ENCODE data around the gene TUFT1.
"Not testable (repeated sequence)": the region's sequence is repeated elsewhere in the genome, so short reads cannot be mapped to it uniquely, and the experiment has no call there.

The TUFT1 gene

DNA sequence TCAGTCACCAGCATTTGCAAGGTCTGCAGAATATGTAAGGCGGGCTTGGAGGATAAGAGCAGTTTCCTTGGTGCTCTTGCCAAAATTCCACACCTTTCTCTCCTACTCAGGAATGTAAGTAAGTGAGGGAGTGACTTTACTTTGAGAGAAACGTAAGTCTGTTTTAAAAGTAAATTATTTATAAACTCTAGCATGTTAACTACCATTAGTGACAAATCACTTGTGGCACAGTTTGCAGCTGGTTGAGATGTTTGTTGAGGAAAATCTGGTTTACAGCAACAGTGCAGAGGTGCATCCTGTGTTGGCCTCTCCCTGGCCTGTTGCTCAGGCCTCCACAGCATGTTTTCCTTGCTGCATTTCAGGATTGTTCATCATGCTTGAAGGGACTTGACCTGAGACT is 20.4 kb upstream of the TUFT1 start:
- no peak for TF ChIP-seq ZNF274 (IDR thresholded peaks at IDR 0.05; ENCODE audit: low read depth, low read length)
- H3K4me3 ChIP-seq (ENCODE audit: low read length): no peak overlapping the region

DNA sequence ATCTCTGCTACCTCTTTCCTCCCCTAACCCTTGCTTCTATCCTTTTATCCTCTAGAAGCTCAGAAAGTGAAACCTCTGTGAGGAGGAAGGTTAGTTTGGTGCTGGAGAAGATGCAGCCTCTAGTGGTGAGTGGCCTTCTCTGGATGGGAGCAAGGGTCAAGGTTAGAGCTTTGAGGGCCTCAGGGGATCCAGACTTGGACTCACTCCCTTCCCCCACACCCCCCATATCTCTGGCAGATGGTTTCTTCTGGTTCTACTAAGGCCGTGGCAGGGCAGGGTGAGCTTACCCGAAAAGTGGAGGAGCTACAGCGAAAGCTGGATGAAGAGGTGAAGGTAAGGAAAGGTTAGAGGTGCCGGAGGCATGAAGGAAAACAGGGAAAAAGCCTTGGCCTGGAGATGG is 19.8 kb upstream of the TUFT1 start:
- no peak for TF ChIP-seq ZNF274 (IDR thresholded peaks at IDR 0.05; ENCODE audit: low read depth, low read length)
- no peak overlapping the region for H3K4me3 ChIP-seq (ENCODE audit: low read length)

DNA sequence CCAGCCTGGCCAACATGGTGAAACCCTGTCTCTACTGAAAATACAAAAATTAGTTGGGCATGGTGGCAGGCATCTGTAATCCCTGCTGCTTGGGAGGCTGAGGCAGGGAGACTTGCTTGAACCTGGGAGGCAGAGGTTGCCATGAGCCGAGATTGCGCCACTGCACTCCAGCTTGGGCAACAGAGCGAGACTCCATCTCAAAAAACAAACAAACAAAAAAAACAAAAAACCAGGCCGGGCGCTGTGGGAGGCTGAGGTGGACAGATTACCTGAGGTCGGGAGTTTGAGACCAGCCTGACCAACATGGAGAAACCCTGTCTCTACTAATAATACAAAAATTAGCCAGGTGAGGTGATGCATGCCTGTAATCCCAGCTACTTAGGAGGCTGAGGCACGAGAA is 17.7 kb upstream of the TUFT1 start:
- H3K4me3 ChIP-seq (ENCODE audit: low read length): not testable (repeated sequence)

DNA sequence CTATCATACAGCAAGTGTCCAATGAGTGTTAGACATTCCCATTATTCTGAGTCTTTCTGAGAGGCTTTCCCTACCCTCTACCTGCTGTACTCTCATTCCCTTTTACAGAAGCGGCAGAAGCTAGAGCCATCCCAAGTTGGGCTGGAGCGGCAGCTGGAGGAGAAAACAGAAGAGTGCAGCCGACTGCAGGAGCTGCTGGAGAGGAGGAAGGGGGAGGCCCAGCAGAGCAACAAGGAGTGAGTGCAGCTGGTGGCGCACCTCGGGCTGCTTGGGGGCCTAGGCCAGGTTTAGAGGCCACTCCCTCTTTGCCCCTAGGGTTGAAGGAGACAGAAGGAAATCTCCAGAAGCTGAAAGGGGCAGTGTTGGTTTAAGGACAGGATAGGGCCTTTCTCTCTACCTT is 16.8 kb upstream of the TUFT1 start:
- H3K4me3 ChIP-seq (ENCODE audit: low read length): no peak overlapping the region
- no peak for TF ChIP-seq ZNF274 (IDR thresholded peaks at IDR 0.05; ENCODE audit: low read depth, low read length)

DNA sequence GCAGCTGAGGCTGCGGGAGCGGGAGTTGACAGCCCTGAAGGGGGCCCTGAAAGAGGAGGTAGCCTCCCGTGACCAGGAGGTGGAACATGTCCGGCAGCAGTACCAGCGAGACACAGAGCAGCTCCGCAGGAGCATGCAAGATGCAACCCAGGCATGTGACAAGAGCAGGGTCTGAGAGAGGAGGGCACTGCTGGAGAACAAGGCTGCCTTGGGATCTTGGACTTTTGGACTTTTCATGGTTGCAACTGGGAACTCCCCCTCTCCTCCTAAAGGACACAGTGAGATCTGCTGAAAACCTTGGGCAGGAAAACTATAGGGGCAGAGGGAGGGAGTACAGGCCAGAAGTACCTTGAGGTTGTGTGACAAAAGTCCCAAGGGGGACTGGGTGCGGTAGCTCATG is 15.4 kb upstream of the TUFT1 start:
- TF ChIP-seq ZNF274 (IDR thresholded peaks at IDR 0.05; ENCODE audit: low read depth, low read length): no peak

DNA sequence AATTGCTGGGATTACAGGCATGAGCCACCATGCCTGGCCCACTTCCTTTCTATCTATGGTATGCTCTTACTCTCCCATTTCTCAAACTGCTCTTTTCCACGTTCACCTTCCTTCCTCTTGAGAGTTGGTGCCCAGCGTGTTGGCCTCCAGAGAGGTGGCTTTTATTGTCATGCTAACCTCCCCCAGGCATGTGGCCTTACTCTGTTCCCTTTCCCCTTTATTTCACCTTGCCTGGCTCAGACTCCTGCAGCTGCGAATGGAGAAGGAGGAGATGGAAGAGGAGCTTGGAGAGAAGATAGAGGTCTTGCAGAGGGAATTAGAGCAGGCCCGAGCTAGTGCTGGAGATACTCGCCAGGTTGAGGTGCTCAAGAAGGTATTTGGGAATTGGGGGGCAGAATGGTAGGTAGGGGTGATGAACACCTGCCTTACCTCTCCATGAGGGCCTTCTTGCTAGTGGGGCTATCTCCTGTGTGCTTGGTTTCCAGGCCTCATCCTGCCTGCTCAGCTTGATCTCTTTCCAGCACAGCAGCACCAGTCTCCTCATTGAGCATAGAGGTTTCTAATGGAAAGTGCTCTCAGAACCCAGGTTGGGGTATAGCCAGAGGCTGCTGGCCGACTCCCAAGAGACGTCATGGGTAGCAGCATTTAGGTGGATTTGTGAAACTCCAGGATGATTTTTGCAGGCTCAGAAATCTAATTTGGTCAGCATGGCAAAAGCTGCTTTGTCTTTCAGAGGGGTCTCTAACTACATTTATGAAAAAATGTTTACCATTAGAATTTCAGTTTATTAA is 13.2 kb upstream of the TUFT1 start:
- no peak overlapping the region for H3K4me3 ChIP-seq (ENCODE audit: low read length)
- TF ChIP-seq ZNF274 (IDR thresholded peaks at IDR 0.05; ENCODE audit: low read depth, low read length): no peak

More for the DNA sequence above, 15.4 kb upstream of the TUFT1 start:
- no peak overlapping the region for H3K4me3 ChIP-seq (ENCODE audit: low read length)

DNA sequence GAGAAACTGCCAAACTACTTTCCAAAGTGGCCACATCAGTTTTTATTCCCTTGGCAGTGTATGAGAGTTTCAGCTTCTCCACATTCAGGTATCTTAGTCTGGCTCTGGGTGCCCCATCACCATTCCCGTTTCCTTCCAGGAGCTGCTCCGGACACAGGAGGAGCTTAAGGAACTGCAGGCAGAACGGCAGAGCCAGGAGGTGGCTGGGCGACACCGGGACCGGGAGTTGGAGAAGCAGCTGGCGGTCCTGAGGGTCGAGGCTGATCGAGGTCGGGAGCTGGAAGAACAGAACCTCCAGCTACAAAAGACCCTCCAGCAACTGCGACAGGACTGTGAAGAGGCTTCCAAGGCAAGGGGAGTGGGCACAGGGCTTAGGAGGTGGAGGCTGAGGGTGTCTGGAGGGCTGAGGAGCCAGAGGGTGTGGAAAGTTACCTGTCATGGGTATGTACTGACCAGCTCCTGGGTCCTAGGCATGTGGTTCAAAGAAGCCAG is 10.9 kb upstream of the TUFT1 start:
- no peak for TF ChIP-seq ZNF274 (IDR thresholded peaks at IDR 0.05; ENCODE audit: low read depth, low read length)
- H3K4me3 ChIP-seq (ENCODE audit: low read length): no peak overlapping the region

DNA sequence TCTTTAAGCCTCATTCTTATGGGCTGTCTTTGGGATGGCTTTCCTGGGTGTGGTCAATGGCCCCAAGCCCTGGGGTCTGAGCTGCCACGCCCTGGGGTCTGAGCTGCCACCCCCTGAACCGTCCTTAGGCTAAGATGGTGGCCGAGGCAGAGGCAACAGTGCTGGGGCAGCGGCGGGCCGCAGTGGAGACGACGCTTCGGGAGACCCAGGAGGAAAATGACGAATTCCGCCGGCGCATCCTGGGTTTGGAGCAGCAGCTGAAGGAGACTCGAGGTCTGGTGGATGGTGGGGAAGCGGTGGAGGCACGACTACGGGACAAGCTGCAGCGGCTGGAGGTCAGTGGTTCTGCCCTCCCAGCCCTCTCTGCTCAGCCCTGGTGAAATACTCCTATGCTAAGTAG is 10.3 kb upstream of the TUFT1 start:
- no peak overlapping the region for H3K4me3 ChIP-seq (ENCODE audit: low read length)
- TF ChIP-seq ZNF274 (IDR thresholded peaks at IDR 0.05; ENCODE audit: low read depth, low read length): no peak

DNA sequence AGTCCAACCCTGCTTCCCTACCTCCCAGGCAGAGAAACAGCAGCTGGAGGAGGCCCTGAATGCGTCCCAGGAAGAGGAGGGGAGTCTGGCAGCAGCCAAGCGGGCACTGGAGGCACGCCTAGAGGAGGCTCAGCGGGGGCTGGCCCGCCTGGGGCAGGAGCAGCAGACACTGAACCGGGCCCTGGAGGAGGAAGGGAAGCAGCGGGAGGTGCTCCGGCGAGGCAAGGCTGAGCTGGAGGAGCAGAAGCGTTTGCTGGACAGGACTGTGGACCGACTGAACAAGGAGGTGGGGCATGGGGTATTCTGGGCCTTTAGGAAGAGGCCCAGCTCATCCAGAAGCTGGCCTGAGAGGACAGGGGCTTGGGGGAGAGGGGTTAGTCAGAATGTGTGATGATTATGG is 9.6 kb upstream of the TUFT1 start:
- no peak overlapping the region for H3K4me3 ChIP-seq (ENCODE audit: low read length)
- TF ChIP-seq ZNF274 (IDR thresholded peaks at IDR 0.05; ENCODE audit: low read depth, low read length): no peak

DNA sequence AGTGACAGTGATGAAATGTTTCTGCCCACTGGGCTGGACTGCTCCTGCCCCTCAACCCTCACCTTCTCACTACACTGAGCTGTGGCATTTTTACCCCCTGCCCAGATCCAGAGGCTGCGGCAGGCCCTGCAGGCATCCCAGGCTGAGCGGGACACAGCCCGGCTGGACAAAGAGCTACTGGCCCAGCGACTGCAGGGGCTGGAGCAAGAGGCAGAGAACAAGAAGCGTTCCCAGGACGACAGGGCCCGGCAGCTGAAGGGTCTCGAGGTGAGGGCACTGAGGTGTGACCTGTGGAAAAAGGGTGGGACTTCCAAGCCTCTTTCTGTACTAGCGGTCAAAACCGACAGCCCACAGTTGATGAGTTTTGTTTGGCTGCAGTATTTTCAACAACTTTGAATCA is 6.2 kb upstream of the TUFT1 start:
- TF ChIP-seq ZNF274 (IDR thresholded peaks at IDR 0.05; ENCODE audit: low read depth, low read length): no peak
- H3K4me3 ChIP-seq (ENCODE audit: low read length): no peak overlapping the region

DNA sequence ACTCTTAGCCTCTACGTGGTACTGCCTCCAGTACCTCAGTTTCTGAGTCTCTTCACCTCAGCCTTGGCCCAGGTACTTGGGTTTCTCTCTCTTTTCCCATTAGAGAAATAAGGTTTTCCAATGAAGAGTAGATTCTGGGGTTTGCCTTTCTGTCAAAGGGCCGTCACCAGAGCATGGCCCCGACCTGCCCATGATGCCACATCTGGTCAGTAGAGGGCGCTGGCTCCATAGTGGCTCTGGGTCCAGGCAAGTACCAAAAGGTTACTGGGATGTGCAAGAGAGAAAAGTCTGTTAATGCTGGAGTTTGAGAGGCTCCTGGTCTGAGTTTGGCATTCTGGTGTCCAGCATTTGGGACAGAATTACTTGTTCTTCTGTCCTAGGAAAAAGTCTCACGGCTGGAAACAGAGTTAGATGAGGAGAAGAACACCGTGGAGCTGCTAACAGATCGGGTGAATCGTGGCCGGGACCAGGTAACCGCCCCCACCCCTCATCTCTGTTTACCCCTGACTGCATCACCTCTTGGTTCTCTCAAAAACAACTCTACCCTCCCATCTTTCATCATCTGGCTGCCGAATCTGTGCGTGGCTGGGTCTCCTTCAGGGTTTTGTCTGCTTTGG is 5.3 kb upstream of the TUFT1 start:
- TF ChIP-seq ZNF274 (IDR thresholded peaks at IDR 0.05; ENCODE audit: low read depth, low read length): no peak
- H3K4me3 ChIP-seq (ENCODE audit: low read length): no peak overlapping the region

DNA sequence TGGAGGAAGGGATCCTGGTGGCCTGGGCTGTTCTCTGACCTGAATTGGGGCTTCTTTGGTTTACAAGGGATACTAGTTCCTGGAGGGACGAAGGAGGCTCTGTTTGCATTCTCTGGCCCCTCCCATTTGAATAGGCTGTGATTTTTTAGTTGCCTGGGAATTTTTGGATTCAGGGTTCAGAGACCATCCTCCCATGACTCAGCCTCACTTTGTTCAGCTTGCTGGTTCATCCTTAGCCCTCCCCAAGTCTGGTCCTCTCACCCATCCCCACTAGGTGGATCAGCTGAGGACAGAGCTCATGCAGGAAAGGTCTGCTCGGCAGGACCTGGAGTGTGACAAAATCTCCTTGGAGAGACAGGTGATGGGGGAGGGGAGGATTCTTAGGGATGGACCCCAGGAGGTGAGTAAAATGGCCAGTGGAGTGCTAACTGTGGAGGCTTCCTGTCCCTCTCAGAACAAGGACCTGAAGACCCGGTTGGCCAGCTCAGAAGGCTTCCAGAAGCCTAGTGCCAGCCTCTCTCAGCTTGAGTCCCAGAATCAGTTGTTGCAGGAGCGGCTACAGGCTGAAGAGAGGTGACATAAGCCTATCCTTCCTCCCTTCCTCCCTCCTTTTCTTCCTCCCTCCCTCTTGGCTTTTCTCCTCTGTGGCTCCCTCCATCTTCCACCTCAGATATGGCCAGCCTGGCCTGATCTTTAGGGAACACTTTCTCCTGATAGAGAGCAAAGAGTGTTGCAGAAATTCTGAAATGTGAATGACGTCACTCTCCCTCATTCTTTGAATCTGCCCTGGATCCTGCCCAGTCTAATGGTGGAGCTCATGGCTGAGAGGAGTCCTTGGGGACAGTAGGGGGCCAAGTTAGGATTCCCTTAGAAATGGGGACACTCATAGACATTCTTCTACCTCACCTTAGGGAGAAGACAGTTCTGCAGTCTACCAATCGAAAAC is 4.5 kb upstream of the TUFT1 start:
- no peak for TF ChIP-seq ZNF274 (IDR thresholded peaks at IDR 0.05; ENCODE audit: low read depth, low read length)
- no peak overlapping the region for H3K4me3 ChIP-seq (ENCODE audit: low read length)

DNA sequence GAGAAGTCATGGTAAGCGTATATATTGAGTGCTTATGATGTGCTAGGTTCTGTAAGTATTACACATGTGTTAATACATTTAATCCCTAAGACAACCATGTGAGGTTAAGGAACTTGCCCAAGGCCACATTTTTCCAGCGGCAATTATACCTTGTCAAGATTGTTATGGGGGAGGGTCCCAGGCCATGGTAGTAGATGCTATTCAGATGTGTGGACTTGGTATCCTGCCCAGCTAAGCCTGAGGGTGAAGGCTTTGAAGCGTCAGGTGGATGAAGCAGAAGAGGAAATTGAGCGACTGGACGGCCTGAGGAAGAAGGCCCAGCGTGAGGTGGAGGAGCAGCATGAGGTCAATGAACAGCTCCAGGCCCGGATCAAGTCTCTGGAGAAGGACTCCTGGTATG is 3.6 kb upstream of the TUFT1 start:
- no peak for TF ChIP-seq ZNF274 (IDR thresholded peaks at IDR 0.05; ENCODE audit: low read depth, low read length)
- no peak overlapping the region for H3K4me3 ChIP-seq (ENCODE audit: low read length)

DNA sequence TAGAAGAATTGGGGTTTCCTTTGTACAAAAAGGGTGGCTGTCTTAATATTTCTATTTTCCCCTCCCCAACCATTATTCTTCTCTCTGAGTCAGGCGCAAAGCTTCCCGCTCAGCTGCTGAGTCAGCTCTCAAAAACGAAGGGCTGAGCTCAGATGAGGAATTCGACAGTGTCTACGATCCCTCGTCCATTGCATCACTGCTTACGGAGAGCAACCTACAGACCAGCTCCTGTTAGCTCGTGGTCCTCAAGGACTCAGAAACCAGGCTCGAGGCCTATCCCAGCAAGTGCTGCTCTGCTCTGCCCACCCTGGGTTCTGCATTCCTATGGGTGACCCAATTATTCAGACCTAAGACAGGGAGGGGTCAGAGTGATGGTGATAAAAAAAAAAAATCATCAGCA is 3.0 kb upstream of the TUFT1 start:
- no peak overlapping the region for H3K4me3 ChIP-seq (ENCODE audit: low read length)
- no peak for TF ChIP-seq ZNF274 (IDR thresholded peaks at IDR 0.05; ENCODE audit: low read depth, low read length)
